ENCODE data around the gene PLEKHA6. TPM values are rescaled to one million over a fixed set of nuclear protein-coding genes. Genes with fewer than 3 reads are reported as not detected.
"Not testable (repeated sequence)": the region's sequence is repeated elsewhere in the genome, so short reads cannot be mapped to it uniquely, and the experiment has no call there.

The PLEKHA6 gene
- total and polyA plus RNA-seq, 10 donors, result 0.47 to 6.5 (median 2.7) TPM

DNA sequence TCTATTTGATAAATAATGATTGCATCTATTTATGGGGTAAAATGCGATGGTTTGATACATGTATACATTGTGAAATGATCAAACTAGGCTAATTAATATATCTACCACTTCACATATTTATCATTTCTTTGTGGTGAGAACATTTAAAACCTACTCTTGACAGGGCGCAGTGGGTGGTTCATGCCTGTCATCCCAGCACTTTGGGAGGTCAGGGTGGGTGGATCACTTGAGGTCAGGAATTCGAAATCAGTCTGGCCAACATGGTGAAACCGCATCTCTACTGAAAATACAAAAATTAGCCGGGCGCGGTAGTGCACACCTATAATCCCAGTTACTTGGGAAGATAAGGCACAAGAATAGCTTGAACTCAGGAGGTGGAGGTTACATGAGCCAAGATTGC lies 25.3 kb downstream of the PLEKHA6 start:
- Histone ChIP-seq H3K9me3 (no peaks in the 10 kb centered on the region), H3K27ac (no peak overlapping the region), H3K27me3 (replicated peaks in 1 of 7) (no peaks in the 10 kb centered on the region), H3K4me3 (no peak overlapping the region), H3K36me3 (no peaks in the 10 kb centered on the region), H3K4me1 (peaks cover 0 to 5% (median 0%) of the 10 kb centered on the region in 6 donors)
- intact Hi-C loops (cut with DNase I; ENCODE audit: low total_unique reads), result no loop called here
- WGBS, 5 donors, result 84 to 92% (median 89%) methylated on average over 7 of the region's 7 CpGs
- no peak for DNase-seq
- TF ChIP-seq POLR2A (IDR thresholded peaks at IDR 0.05), result no peak
- no peak for TF ChIP-seq POLR2AphosphoS5 (IDR thresholded peaks at IDR 0.05)
- TF ChIP-seq CTCF (IDR thresholded peaks at IDR 0.05 in 8 of 11, conservative IDR thresholded peaks at IDR 0.05 in 3 of 11), result no peak

GRCh38 chr1:204333427-204333826 lies 26.3 kb downstream of the PLEKHA6 start:
- Histone ChIP-seq H3K36me3 (no peaks in the 10 kb centered on the region), H3K4me1 (peaks cover 0 to 5% (median 0%) of the 10 kb centered on the region in 6 donors), H3K4me3 (no peak overlapping the region), H3K27ac (no peak overlapping the region), H3K9me3 (no peaks in the 10 kb centered on the region), H3K27me3 (replicated peaks in 1 of 7) (no peaks in the 10 kb centered on the region)
- DNase-seq, result no peak
- 64 to 83% (median 77%) methylated on average over 2 of the region's 2 CpGs for WGBS, 5 donors
- intact Hi-C loops (cut with DNase I; ENCODE audit: low total_unique reads), result no loop called here
- TF ChIP-seq POLR2A (IDR thresholded peaks at IDR 0.05), result no peak
- TF ChIP-seq CTCF (IDR thresholded peaks at IDR 0.05 in 8 of 11, conservative IDR thresholded peaks at IDR 0.05 in 3 of 11), result no peak
- no peak for TF ChIP-seq POLR2AphosphoS5 (IDR thresholded peaks at IDR 0.05)

DNA sequence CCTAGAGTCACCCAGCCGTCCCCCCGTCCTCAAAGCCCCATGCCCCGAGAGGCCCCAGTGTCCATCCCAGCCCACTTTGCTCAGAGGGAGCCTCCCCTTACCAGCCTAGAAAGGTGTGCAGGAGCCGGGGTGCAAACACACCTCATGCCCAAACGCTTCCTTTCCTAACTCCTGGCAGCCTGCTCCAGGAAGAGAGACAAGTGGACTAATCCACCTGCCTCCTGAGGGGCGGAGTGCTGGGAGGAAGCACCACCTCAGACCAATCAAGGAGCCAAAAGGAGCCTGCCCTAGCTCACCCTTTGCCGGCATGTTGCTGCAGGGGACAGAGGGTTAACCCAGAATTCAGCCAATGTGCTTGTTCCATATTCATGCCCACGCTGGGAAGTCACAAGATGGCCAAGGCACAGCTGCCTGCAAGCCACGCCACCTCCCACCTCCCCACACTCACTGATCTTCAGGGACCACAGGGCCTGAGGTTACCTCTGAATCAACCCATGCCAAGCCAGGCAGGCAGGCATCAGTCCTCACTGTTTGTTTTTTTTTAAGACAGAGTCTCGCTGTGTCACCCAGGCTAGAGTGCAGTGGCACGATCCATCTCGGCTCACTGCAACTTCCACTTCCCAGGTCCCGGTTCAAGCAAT lies 27.8 kb downstream of the PLEKHA6 start:
- TF ChIP-seq CTCF (IDR thresholded peaks at IDR 0.05 in 8 of 11, conservative IDR thresholded peaks at IDR 0.05 in 3 of 11) (no peak), POLR2AphosphoS5 (IDR thresholded peaks at IDR 0.05) (no peak), POLR2A (IDR thresholded peaks at IDR 0.05) (no peak)
- WGBS, 5 donors, result 84 to 94% (median 88%) methylated on average over 11 to 13 of the region's 13 CpGs
- Histone ChIP-seq H3K36me3 (no peaks in the 10 kb centered on the region), H3K27ac (no peak overlapping the region), H3K9me3 (no peaks in the 10 kb centered on the region), H3K27me3 (replicated peaks in 1 of 7) (no peaks in the 10 kb centered on the region), H3K4me1 (peaks cover 0 to 5% (median 0%) of the 10 kb centered on the region in 6 donors), H3K4me3 (no peak overlapping the region)
- DNase-seq, result no peak
- intact Hi-C loops (cut with DNase I; ENCODE audit: low total_unique reads), result no loop called here

GRCh38 chr1:204331275-204331674 lies 28.5 kb downstream of the PLEKHA6 start:
- DNase-seq, result no peak
- H3K27ac ChIP-seq, result no peak overlapping the region
- no peaks in the 10 kb centered on the region for H3K36me3 ChIP-seq
- WGBS, 5 donors, result 67 to 86% (median 72%) methylated on average over 3 of the region's 3 CpGs
- H3K4me3 ChIP-seq, result no peak overlapping the region
- TF ChIP-seq POLR2A (IDR thresholded peaks at IDR 0.05), result no peak
- TF ChIP-seq CTCF (IDR thresholded peaks at IDR 0.05 in 8 of 11, conservative IDR thresholded peaks at IDR 0.05 in 3 of 11), result no peak
- no peak for TF ChIP-seq POLR2AphosphoS5 (IDR thresholded peaks at IDR 0.05)
- intact Hi-C loops (cut with DNase I; ENCODE audit: low total_unique reads), result no loop called here
- H3K9me3 ChIP-seq, result no peaks in the 10 kb centered on the region
- H3K4me1 ChIP-seq, result peaks cover 0 to 5% (median 0%) of the 10 kb centered on the region in 6 donors
- no peaks in the 10 kb centered on the region for H3K27me3 ChIP-seq (replicated peaks in 1 of 7)

- H3K27ac ChIP-seq; H3K4me3 ChIP-seq; H3K9me3 ChIP-seq; H3K36me3 ChIP-seq; intact Hi-C loops (cut with DNase I; ENCODE audit: low total_unique reads); H3K27me3 ChIP-seq (replicated peaks in 1 of 7); H3K4me1 ChIP-seq; DNase-seq: not testable (repeated sequence)
- 83 to 97% (median 92%) methylated on average over 3 of the region's 3 CpGs for WGBS, 5 donors
Observed at GRCh38 chr1:204327870-204328269, 31.9 kb downstream of the PLEKHA6 start.
